IMR-90 (cell line): ENCODE results near the gene SLC22A6. TPM values are rescaled to one million over a fixed set of nuclear protein-coding genes. Genes with fewer than 3 reads are reported as not detected.

Experiments used
- ATAC-seq: fragments of 200-7000 bp; cut with Tn5 transposase; 2 replicates; pipeline ENCODE4 v1.9.1; 2020; ENCODE audit warnings: low read depth, mild to moderate bottlenecking, moderate library complexity
- BruUV-seq: library from RNA; stranded (reverse); fragments of 400-500 nt; replicated peaks from 2 replicates; lab custom pipeline; 2021; lab: Mats Ljungman, UMichigan
- CTCF ChIA-PET: fragments of 300-600 bp; formaldehyde crosslinking; extraction: SDS; loops from one replicate; lab custom pipeline; 2021; ENCODE audit warnings: antibody characterized with exemption; lab: Yijun Ruan, JAX
- POLR2A ChIA-PET: fragments of 300-600 bp; sonication (Branson Sonifier 250); formaldehyde crosslinking; loops from one replicate; lab custom pipeline; 2022; ENCODE audit warnings: antibody characterized with exemption; ENCODE audit not compliant: unreplicated experiment; lab: Charles Lee
- DNase-seq: peaks from one replicate; pipeline ENCODE4 v3.0.0; 2013
- H2AFZ ChIP-seq: replicated peaks from 2 replicates; pipeline ENCODE3; 2013; ENCODE audit warnings: low read length, mild to moderate bottlenecking; ENCODE audit not compliant: poor library complexity
- H2AK5ac ChIP-seq: 2 replicates; pipeline ENCODE4 v1.6.1; 2013; ENCODE audit warnings: low read depth, low read length, inconsistent platforms
- H2AK9ac ChIP-seq: replicated peaks from 2 replicates; pipeline ENCODE3; 2013; ENCODE audit warnings: mild to moderate bottlenecking, low read depth, low read length, moderate library complexity; ENCODE audit not compliant: poor library complexity
- H2BK120ac ChIP-seq: 2 replicates; pipeline ENCODE4 v1.6.1; 2013; ENCODE audit warnings: low read depth, low read length, inconsistent platforms
- H2BK15ac ChIP-seq: 3 replicates; pipeline ENCODE4 v1.6.1; 2013; ENCODE audit warnings: low read depth, low read length, inconsistent platforms
- H2BK20ac ChIP-seq: 2 replicates; pipeline ENCODE4 v1.6.1; 2013; ENCODE audit warnings: low read depth, mild to moderate bottlenecking, inconsistent platforms, low read length, moderate library complexity
- H2BK5ac ChIP-seq: 2 replicates; pipeline ENCODE4 v1.6.1; 2013; ENCODE audit warnings: mild to moderate bottlenecking, low read depth, low read length, inconsistent platforms; ENCODE audit not compliant: poor library complexity, severe bottlenecking
- H3K14ac ChIP-seq: replicated peaks from 2 replicates; pipeline ENCODE4 v1.6.1; 2013; ENCODE audit warnings: low read depth, low read length, inconsistent platforms
- H3K18ac ChIP-seq: 2 replicates; pipeline ENCODE4 v1.6.1; 2013; ENCODE audit warnings: low read depth, low read length, control low read depth
- H3K23ac ChIP-seq: 2 replicates; pipeline ENCODE4 v1.6.1; 2013; ENCODE audit warnings: low read depth, low read length, inconsistent platforms
- H3K27ac ChIP-seq: 2 replicates; pipeline ENCODE4 v1.5.1; 2013; ENCODE audit warnings: mild to moderate bottlenecking, control low read depth, low read length; ENCODE audit not compliant: insufficient read depth
- H3K27me3 ChIP-seq: 2 replicates; pipeline ENCODE4 v1.6.1; 2013; ENCODE audit warnings: low read length; ENCODE audit not compliant: control insufficient read depth, insufficient read depth
- H3K36me3 ChIP-seq: 2 replicates; pipeline ENCODE4 v1.6.1; 2013; ENCODE audit warnings: low read length, mixed read lengths; ENCODE audit not compliant: control insufficient read depth, insufficient read depth
- H3K4ac ChIP-seq: 2 replicates; pipeline ENCODE4 v1.6.1; 2013; ENCODE audit warnings: low read depth, low read length, inconsistent platforms
- H3K4me1 ChIP-seq: 2 replicates; pipeline ENCODE4 v1.6.1; 2013; ENCODE audit warnings: low read length, mixed read lengths; ENCODE audit not compliant: control insufficient read depth, insufficient read depth
- H3K4me2 ChIP-seq: 2 replicates; pipeline ENCODE4 v1.6.1; 2013; ENCODE audit warnings: low read depth, mild to moderate bottlenecking, control low read depth, low read length, moderate library complexity
- H3K4me3 ChIP-seq: 2 replicates; pipeline ENCODE4 v1.5.1; 2013; ENCODE audit warnings: low read depth, mild to moderate bottlenecking, control low read depth, low read length, moderate library complexity; ENCODE audit not compliant: insufficient read depth
- H3K56ac ChIP-seq: 2 replicates; pipeline ENCODE4 v1.6.1; 2013; ENCODE audit warnings: low read length, inconsistent platforms; ENCODE audit not compliant: insufficient read depth; ENCODE audit errors: extremely low read depth
- H3K79me1 ChIP-seq, 2 experiments: 2 replicates each; pipeline ENCODE4 v1.6.1; 2013; ENCODE audit warnings: low read length in 2 of 2, inconsistent platforms in 1 of 2, low read depth in 1 of 2
- H3K9ac ChIP-seq: 2 replicates; pipeline ENCODE4 v1.6.1; 2013; ENCODE audit warnings: low read depth, low read length, control low read depth
- H3K9me1 ChIP-seq: 2 replicates; pipeline ENCODE4 v1.6.1; 2013; ENCODE audit warnings: low read length, inconsistent platforms; ENCODE audit not compliant: insufficient read depth
- H3K9me3 ChIP-seq: 2 replicates; pipeline ENCODE4 v1.6.1; 2013; ENCODE audit warnings: low read length; ENCODE audit not compliant: control insufficient read depth, insufficient read depth
- H4K20me1 ChIP-seq: 2 replicates; pipeline ENCODE4 v1.6.1; 2013; ENCODE audit warnings: low read length, inconsistent platforms; ENCODE audit not compliant: insufficient read depth
- H4K5ac ChIP-seq: 2 replicates; pipeline ENCODE4 v1.6.1; 2013; ENCODE audit warnings: mild to moderate bottlenecking, low read depth, low read length, control low read depth
- H4K8ac ChIP-seq, 2 experiments: 2 replicates each; pipeline ENCODE4 v1.6.1; 2013; ENCODE audit warnings: low read depth in 2 of 2, low read length in 2 of 2, control low read depth in 1 of 2, inconsistent platforms in 1 of 2
- H4K91ac ChIP-seq: 2 replicates; pipeline ENCODE4 v1.6.1; 2013; ENCODE audit warnings: low read depth, low read length, inconsistent platforms; ENCODE audit not compliant: insufficient read depth
- RAD21 ChIP-seq: IDR thresholded peaks from 2 replicates; pipeline ENCODE4 v1.6.1; 2012; ENCODE audit warnings: low read length, improper control_type of control experiment
- RFX5 ChIP-seq: IDR thresholded peaks from 2 replicates; pipeline ENCODE4 v1.8.0; 2012; ENCODE audit warnings: low read depth, mild to moderate bottlenecking, low read length, moderate library complexity
- SMC3 ChIP-seq: fragments of 150-350 bp; IDR thresholded peaks from 2 replicates; pipeline ENCODE4 v1.6.1; 2016; ENCODE audit warnings: low read depth, mild to moderate bottlenecking, antibody characterized with exemption, low read length, moderate library complexity
- WGBS, 2 experiments: methylation state at CpG; one replicate each; pipeline versions ENCODE4 v1.1.5 to v1.1.7; 2013; ENCODE audit warnings: missing lambda C conversion rate in 2 of 2; ENCODE audit not compliant: insufficient read length in 1 of 2; ENCODE audit errors: extremely low coverage in 2 of 2; 5-methylcytosine and 5-hydroxymethylcytosine counted together
- dilution Hi-C: fragments of 300-500 bp; cut with HindIII; formaldehyde crosslinking; loops from one replicate; pipeline ENCODE4 v1.14.3; 2018; ENCODE audit warnings: low sequenced_read_pairs; ENCODE audit not compliant: unreplicated experiment
- in situ Hi-C: fragments of 300-500 bp; cut with MboI; formaldehyde crosslinking; loops from 3 replicates; pipeline ENCODE4 v1.14.3; 2019; ENCODE audit warnings: low sequenced_read_pairs, inconsistent platforms, mixed read lengths
- intact Hi-C: fragments of 100-400 bp; cut with micrococcal nuclease; formaldehyde crosslinking; loops from 2 replicates; pipeline ENCODE4 v1.10.0; 2022
- polyA plus RNA-seq, 3 experiments: library from polyadenylated mRNA; depleted of rRNA; stranded (reverse); fragments of >200 nt; gene quantifications; 2 replicates each; pipeline ENCODE4 v1.2.3, GENCODE V29; 2012; ENCODE audit warnings: low replicate concordance in 1 of 3
- total RNA-seq: library from RNA; depleted of rRNA; stranded (reverse); fragments of >200 nt; gene quantifications from 2 replicates; pipeline ENCODE4 v1.2.3, GENCODE V29; 2012
- TF ChIP-seq, protein P1 (sequence below): conservative IDR thresholded peaks from 2 replicates; pipeline ENCODE4 v1.5.1; 2012; ENCODE audit warnings: mild to moderate bottlenecking, low read depth, low read length, improper control_type of control experiment

SLC22A6 gene
- total and polyA plus RNA-seq, 2 of the 4 experiments (the other 2 are of a cell fraction) = not detected

GRCh38 chr11:63023841-63024648, 39.3 kb upstream of the SLC22A6 start:
- DNase-seq (peak; percentile 61), ATAC-seq (peak; percentile 100)
- no peak overlapping the region for H4K91ac ChIP-seq
- peaks cover 10% of the 10 kb centered on the region; the same call in 1 of the 2 replicates for H3K27me3 ChIP-seq
- H4K5ac ChIP-seq = no peak overlapping the region
- no peaks in the 10 kb centered on the region for H4K20me1 ChIP-seq
- no peak overlapping the region for H3K4me2 ChIP-seq
- no peak overlapping the region for H4K8ac ChIP-seq
- no peak overlapping the region for H3K4me3 ChIP-seq
- H3K79me1 ChIP-seq = no peaks in the 10 kb centered on the region
- H3K27ac ChIP-seq = no peak overlapping the region
- H2BK20ac ChIP-seq = no peak overlapping the region
- ChIA-PET POLR2A (no interaction called here), CTCF (interaction anchor here (0.6 to 4.1 kb wide), 10 partner anchors 8 to 606 kb away, joined by 3 to 59 read pairs (median 4); no protein-coding TSS in a partner anchor)
- no peak overlapping the region for H3K23ac ChIP-seq
- no CpG with 5 or more reads among the region's 19 CpGs for WGBS, 2 experiments
- no peaks in the 10 kb centered on the region for H3K4me1 ChIP-seq
- H3K4ac ChIP-seq = no peak overlapping the region
- no peaks in the 10 kb centered on the region for H3K36me3 ChIP-seq
- no peaks in the 10 kb centered on the region for H3K9me3 ChIP-seq
- H2AK5ac ChIP-seq = no peak overlapping the region
- in situ Hi-C loops (loop anchor here (5.0 kb wide), 1 partner anchor 117 kb away; no protein-coding TSS in a partner anchor), intact Hi-C loops (loop anchor here (1.0 kb wide), 2 partner anchors 115 to 119 kb away; no protein-coding TSS in a partner anchor), dilution Hi-C loops (no loop called here)
- TF ChIP-seq RAD21 = peak; percentile 91
- no peak for TF ChIP-seq RFX5
- TF ChIP-seq SMC3 = peak; percentile 98
- TF ChIP-seq, protein P1, sequence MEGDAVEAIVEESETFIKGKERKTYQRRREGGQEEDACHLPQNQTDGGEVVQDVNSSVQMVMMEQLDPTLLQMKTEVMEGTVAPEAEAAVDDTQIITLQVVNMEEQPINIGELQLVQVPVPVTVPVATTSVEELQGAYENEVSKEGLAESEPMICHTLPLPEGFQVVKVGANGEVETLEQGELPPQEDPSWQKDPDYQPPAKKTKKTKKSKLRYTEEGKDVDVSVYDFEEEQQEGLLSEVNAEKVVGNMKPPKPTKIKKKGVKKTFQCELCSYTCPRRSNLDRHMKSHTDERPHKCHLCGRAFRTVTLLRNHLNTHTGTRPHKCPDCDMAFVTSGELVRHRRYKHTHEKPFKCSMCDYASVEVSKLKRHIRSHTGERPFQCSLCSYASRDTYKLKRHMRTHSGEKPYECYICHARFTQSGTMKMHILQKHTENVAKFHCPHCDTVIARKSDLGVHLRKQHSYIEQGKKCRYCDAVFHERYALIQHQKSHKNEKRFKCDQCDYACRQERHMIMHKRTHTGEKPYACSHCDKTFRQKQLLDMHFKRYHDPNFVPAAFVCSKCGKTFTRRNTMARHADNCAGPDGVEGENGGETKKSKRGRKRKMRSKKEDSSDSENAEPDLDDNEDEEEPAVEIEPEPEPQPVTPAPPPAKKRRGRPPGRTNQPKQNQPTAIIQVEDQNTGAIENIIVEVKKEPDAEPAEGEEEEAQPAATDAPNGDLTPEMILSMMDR = peak; percentile 98
- H2AFZ ChIP-seq = peak overlapping the region; percentile 71
- no peak overlapping the region for H2BK5ac ChIP-seq
- H3K9ac ChIP-seq = no peak overlapping the region
- BruUV-seq = no TSS peak
- H3K18ac ChIP-seq = no peak overlapping the region
- H2BK120ac ChIP-seq = no peak overlapping the region
- H3K56ac ChIP-seq = no peak overlapping the region
- no peak overlapping the region for H2AK9ac ChIP-seq
- H3K9me1 ChIP-seq = no peaks in the 10 kb centered on the region
- H3K14ac ChIP-seq = no peak overlapping the region
- H2BK15ac ChIP-seq = no peak overlapping the region
